ENCODE measurements around the gene CIB1. TPM values are rescaled to one million over a fixed set of nuclear protein-coding genes. Genes with fewer than 3 reads are reported as not detected.
A peak's percentile ranks its signal among the peaks of the same experiment; 100 is the strongest.

Gene CIB1
- polyA plus RNA-seq, 1 of the 3 experiments (the other 2 are of a cell fraction), result 87.9 TPM

GRCh38 chr15:90257776-90258175 is 24.0 kb upstream of the CIB1 start (continued):
- no peak for TF ChIP-seq REST (IDR thresholded peaks at IDR 0.05; ENCODE audit: low read depth, low read length)

- Histone ChIP-seq H2AFZ (ENCODE audit: low read depth) (peak within 1 kb of the TSS; percentile 88), H3K9me2 (no peaks in the 10 kb centered on the region), H3K9me3 (no peaks in the 10 kb centered on the region), H3K4me2 (peak within 1 kb of the TSS; percentile 91), H3F3A (replicated peaks; ENCODE audit: insufficient read depth) (peaks cover 8% of the 10 kb centered on the region), H4K20me1 (ENCODE audit: insufficient read depth) (no peaks in the 10 kb centered on the region), H3K4me3 (ENCODE audit: low read depth in 2 of 2, low read length in 1 of 2) (peak within 1 kb of the TSS; percentile 58 to 95), H3K27me3 (ENCODE audit: insufficient read depth) (no peaks in the 10 kb centered on the region), H3K9ac (peak within 1 kb of the TSS; percentile 69), H3K79me2 (ENCODE audit: insufficient read depth) (no peaks in the 10 kb centered on the region), H3K27ac (ENCODE audit: low read depth in 2 of 2, low read length in 1 of 2) (peak within 1 kb of the TSS in 1 of 2 experiments; percentile 45; a peak in 1 of 4 replicates), H3K36me3 (replicated peaks in 1 of 2; ENCODE audit: control insufficient read depth in 1 of 2, insufficient read depth in 2 of 2, low read length in 1 of 2) (no peaks in the 10 kb centered on the region), H3K4me1 (ENCODE audit: control insufficient read depth in 1 of 2, insufficient read depth in 2 of 2, low read depth in 1 of 2, low read length in 1 of 2) (no peaks in the 10 kb centered on the region; a peak in 1 of 4 replicates)
- ChIA-PET CTCF (interaction anchor here (0.8 to 2.0 kb wide), 19 partner anchors 8 to 646 kb away, joined by 3 to 13 read pairs (median 4); partner anchors contain the start of genes CIB1, GDPGP1, IDH2 and NGRN), POLR2A (interaction anchor here (0.6 to 1.5 kb wide), 6 partner anchors 16 to 648 kb away, joined by 3 to 8 read pairs (median 4); partner anchors contain the start of genes CIB1, GDPGP1 and NGRN)
- TF ChIP-seq CHD2 (IDR thresholded peaks at IDR 0.05; ENCODE audit: low read length, partially characterized antibody), result peak; percentile 57
- TF ChIP-seq SMC3 (IDR thresholded peaks at IDR 0.05; ENCODE audit: low read depth, low read length), result 0 out of 2 replicates have a peak, but pooled peaks have one; percentile 6
- peak; percentile 16; the same call in 1 of the 2 replicates for TF ChIP-seq CTCF (IDR thresholded peaks at IDR 0.05)
- TF ChIP-seq FOXJ3 (CRISPR knock-in tag; IDR thresholded peaks at IDR 0.05), result no peak
- peak; percentile 94 for TF ChIP-seq MXI1 (IDR thresholded peaks at IDR 0.05; ENCODE audit: low read depth, low read length)
- no peak for TF ChIP-seq POLR2AphosphoS5 (IDR thresholded peaks at IDR 0.05; ENCODE audit: low read depth, low read length)
- TF ChIP-seq MAX (IDR thresholded peaks at IDR 0.05; ENCODE audit: low read depth), result peak; percentile 87
- peak; percentile 44 for TF ChIP-seq NFIC (IDR thresholded peaks at IDR 0.05; ENCODE audit: borderline replicate concordance)
- peak; percentile 23; the same call in 1 of the 2 replicates for TF ChIP-seq RAD21 (IDR thresholded peaks at IDR 0.05; ENCODE audit: low read length)
- DNase-seq, result peak; percentile 96
- 3% methylated on average over 23 of the region's 44 CpGs for WGBS (ENCODE audit: low lambda C conversion rate)
Measured at GRCh38 chr15:90249203-90249863, 15.6 kb upstream of the CIB1 start, which contains the start of gene TTLL13. Gene TTLL13, plus strand, starts transcription at chr15:90249556. Its CDS starts 1,075 bp downstream, at chr15:90250631.

Data from SK-N-SH (cell line).